Rectal smooth muscle tissue (tissue), 1 donor: ENCODE results near the gene MVD.

ENCODE experiments used
- H3K27ac ChIP-seq: one replicate; pipeline ENCODE4 v1.7.0; 2013; ENCODE audit warnings: low read depth, low read length, inconsistent platforms
- H3K27me3 ChIP-seq: one replicate; pipeline ENCODE4 v1.7.0; 2013; ENCODE audit warnings: low read length; ENCODE audit not compliant: control insufficient read depth, insufficient read depth
- H3K36me3 ChIP-seq: one replicate; pipeline ENCODE4 v1.7.0; 2013; ENCODE audit warnings: low read length; ENCODE audit not compliant: control insufficient read depth, insufficient read depth
- H3K4me1 ChIP-seq: one replicate; pipeline ENCODE4 v1.7.0; 2013; ENCODE audit warnings: low read length; ENCODE audit not compliant: control insufficient read depth, insufficient read depth
- H3K4me3 ChIP-seq: one replicate; pipeline ENCODE4 v1.7.0; 2013; ENCODE audit warnings: low read length
- H3K9ac ChIP-seq: one replicate; pipeline ENCODE4 v1.7.0; 2013; ENCODE audit warnings: low read length

The MVD gene

DNA sequence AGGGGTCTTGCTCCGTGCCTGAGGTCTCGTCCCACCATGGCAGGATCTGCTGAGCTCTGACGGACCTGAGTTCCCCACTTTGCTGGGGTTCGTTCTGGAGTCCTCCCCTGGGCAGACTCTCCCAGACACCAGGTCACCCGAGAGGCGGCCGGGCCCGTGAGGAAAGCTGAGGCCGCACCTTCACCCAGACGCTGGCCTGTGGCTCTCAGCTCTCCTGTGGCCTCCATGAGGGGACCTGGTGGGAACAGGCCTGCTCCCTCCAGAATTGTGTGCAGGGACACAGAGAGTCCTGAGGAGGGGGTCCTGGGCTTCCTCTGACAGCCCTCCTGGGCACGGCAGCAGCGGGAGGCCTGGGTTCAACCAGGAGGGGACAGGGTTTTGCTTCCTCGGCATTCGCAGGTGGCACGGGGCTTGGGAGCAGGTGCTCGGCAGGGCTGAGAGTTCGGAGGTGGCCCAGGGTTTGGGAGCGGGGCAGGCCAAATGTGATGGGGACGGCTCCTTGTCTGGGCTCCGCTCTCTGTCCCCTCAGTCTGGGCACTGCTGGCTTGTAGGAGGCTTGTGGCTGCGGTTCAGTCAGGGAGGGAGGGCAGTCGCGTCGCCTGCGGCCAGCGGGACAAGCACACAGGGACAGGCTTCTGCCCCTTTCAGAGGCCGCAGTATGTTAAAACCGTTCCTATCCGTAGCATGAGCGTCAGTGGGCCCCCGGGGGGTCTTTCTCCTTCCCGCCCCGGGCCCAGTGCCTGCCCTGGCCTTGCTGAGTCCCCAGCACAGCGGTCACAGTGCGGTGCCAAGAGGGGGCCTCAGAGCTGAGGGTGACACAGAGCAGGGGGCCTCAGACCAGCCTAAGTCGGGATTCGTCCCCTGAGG lies 31.6 kb upstream of the MVD start:
- H3K9ac ChIP-seq = no peak overlapping the region
- no peaks in the 10 kb centered on the region for H3K27me3 ChIP-seq
- H3K27ac ChIP-seq = no peak overlapping the region
- no peak overlapping the region for H3K4me3 ChIP-seq
- no peaks in the 10 kb centered on the region for H3K4me1 ChIP-seq
- peaks cover 18% of the 10 kb centered on the region for H3K36me3 ChIP-seq

- no peaks in the 10 kb centered on the region for H3K4me1 ChIP-seq
- no peak overlapping the region for H3K9ac ChIP-seq
- H3K36me3 ChIP-seq = peaks cover 11% of the 10 kb centered on the region
- H3K4me3 ChIP-seq = no peak overlapping the region
- peaks cover 3% of the 10 kb centered on the region for H3K27me3 ChIP-seq
- H3K27ac ChIP-seq = no peak overlapping the region
Measured at GRCh38 chr16:88693420-88694177, 30.7 kb upstream of the MVD start.

DNA sequence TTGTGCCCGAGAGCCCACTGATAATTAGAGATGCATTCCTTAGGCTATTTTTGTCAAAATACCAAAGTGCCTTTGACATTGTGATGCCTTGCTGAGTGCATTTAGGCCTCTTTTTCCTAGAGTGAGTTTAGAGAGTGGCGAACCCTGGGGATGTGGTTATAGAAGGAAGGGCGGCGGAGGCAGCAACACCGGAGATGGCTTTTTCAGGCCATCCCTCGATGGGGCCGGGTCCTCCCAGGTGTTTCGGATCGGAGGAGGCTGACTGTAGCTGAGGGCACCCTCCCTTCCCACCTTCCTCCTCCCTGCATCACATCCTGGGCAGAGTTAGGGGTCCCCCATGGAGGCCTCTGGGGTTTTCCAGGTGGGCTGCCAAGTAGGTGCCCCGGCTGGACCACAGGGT lies 30.0 kb upstream of the MVD start:
- peaks cover 6% of the 10 kb centered on the region for H3K36me3 ChIP-seq
- no peak overlapping the region for H3K9ac ChIP-seq
- no peak overlapping the region for H3K4me3 ChIP-seq
- no peaks in the 10 kb centered on the region for H3K4me1 ChIP-seq
- H3K27ac ChIP-seq = no peak overlapping the region
- H3K27me3 ChIP-seq = peaks cover 9% of the 10 kb centered on the region

GRCh38 chr16:88691924-88692560 lies 29.2 kb upstream of the MVD start:
- Histone ChIP-seq H3K27me3 (peaks cover 9% of the 10 kb centered on the region), H3K36me3 (no peaks in the 10 kb centered on the region), H3K9ac (no peak overlapping the region), H3K4me3 (no peak overlapping the region), H3K4me1 (no peaks in the 10 kb centered on the region), H3K27ac (no peak overlapping the region)

DNA sequence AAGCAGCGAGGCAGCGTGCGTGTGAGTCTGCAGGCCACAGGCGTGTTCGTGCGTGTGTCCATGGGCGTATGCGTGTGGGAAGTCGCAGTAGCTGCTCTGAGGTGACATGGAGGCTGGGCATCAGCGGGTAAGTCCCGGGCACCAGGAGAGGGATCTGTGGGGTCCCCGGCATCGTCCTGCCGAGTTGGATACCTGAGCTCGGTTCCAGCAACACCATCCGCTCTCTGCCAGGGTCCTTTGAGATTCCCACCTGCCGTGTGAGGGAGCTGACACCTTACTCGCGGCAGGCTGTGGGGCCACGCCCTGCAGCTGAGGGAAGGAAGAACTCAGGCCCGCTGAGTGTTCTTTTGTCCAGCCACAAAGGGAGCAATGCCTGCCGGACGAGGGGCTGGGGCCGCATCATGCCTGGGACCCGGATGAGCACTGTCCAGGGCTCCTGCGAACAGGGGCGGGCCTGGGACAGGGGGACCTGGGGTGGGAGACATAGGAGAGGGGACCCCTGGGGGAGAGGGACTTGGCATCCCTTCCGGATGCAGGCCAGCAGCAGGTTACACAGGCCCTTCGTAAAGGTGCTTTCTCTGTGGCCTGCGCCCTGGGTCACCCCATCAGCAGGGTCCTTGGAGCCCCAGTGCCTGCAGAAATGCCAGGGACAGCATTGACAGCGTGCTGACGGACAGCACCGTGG lies 28.4 kb upstream of the MVD start:
- Histone ChIP-seq H3K9ac (no peak overlapping the region), H3K36me3 (no peaks in the 10 kb centered on the region), H3K4me1 (no peaks in the 10 kb centered on the region), H3K27me3 (peaks cover 11% of the 10 kb centered on the region), H3K27ac (no peak overlapping the region), H3K4me3 (no peak overlapping the region)

GRCh38 chr16:88690341-88691128 lies 27.6 kb upstream of the MVD start:
- Histone ChIP-seq H3K4me1 (no peaks in the 10 kb centered on the region), H3K4me3 (no peak overlapping the region), H3K9ac (no peak overlapping the region), H3K27ac (no peak overlapping the region), H3K27me3 (peaks cover 17% of the 10 kb centered on the region), H3K36me3 (no peaks in the 10 kb centered on the region)

DNA sequence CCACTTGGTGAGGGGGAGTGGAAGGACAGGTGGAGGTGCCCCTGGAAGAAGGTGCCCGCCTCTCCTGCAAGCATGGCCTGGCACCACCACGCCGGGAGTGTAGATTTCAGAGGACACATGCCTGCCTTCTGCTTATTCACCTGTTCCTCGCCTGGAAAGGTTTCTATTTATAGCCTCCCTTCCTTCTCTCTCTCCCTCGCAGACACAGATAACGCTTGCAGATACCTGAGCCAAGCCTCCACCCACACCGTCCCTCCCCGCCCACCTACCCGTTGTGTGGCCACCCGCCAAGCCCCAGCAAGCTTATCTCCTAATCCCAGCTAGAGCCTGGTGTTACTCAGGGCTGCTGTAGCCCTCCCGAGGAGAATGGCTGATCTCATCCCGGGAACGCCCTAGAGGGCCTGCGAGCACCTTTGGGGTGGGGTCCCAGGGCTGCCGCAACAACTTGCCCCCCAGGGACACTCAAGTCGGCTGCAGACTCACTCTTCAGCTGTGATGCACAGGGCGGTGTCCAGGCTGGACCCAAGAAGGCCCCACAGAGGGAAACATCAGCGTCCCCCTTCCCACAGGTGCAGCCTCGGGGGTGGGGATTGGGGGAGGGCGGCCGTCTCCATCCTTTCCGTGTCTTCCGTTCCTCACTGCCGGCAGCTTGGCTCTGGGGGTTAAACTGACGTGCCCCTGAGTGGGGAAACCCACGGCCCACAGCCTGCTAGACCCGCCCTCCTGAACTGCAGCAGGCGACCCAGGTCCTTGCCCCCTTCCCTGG lies 25.3 kb upstream of the MVD start:
- Histone ChIP-seq H3K9ac (no peak overlapping the region), H3K27ac (no peak overlapping the region), H3K36me3 (no peaks in the 10 kb centered on the region), H3K4me1 (no peaks in the 10 kb centered on the region), H3K4me3 (no peak overlapping the region), H3K27me3 (peaks cover 21% of the 10 kb centered on the region)

DNA sequence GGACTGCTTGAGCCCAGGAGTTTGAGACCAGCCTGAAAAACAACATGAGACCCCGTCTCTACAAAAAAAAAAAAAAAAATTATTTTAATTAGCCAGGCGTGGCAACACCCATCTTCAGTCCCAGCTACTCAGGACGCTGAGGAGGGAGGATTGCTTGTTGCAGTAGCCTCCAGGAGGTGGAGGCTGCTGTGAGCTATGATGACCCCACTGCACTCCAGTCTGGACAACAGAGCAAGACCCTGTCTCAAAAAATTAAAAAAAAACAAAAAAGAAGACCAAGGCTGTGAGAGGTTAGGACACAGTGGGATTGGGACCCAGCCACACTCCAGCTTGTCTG lies 24.8 kb upstream of the MVD start:
- Histone ChIP-seq H3K36me3 (no peaks in the 10 kb centered on the region), H3K4me3 (no peak overlapping the region), H3K9ac (no peak overlapping the region), H3K4me1 (no peaks in the 10 kb centered on the region), H3K27ac (no peak overlapping the region), H3K27me3 (peaks cover 21% of the 10 kb centered on the region)

- H3K27ac ChIP-seq = no peak overlapping the region
- H3K9ac ChIP-seq = no peak overlapping the region
- H3K4me1 ChIP-seq = no peaks in the 10 kb centered on the region
- H3K27me3 ChIP-seq = peaks cover 21% of the 10 kb centered on the region
- no peaks in the 10 kb centered on the region for H3K36me3 ChIP-seq
- H3K4me3 ChIP-seq = no peak overlapping the region
Measured at GRCh38 chr16:88687254-88687576, 24.3 kb upstream of the MVD start.

GRCh38 chr16:88686439-88687253 lies 23.8 kb upstream of the MVD start, which contains the start of gene SNAI3:
Gene SNAI3, minus strand, starts transcription at chr16:88686507. Its CDS starts 101 bp downstream, at chr16:88686406.
- no peak within 1 kb of the TSS for H3K27ac ChIP-seq
- H3K27me3 ChIP-seq = peaks cover 21% of the 10 kb centered on the region
- no peaks in the 10 kb centered on the region for H3K4me1 ChIP-seq

DNA sequence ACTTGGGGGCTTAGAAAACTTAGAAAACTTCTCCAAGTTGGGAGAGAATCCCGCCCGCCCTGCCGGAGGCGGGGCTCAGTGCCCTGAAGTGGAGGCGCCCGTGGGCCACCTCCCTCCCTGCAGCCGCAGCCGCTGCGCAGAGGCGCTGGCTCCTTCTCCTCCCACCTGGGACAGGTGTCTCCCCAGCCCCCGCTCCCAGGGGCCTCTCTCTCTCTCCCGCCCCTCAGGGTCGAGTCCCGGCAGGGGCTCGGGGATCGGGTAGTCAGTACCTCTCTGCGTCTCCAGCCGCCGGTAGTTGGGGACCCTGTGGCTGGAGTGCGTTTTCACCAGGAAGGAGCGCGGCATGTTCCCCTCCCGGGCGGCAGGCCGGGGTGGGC lies 23.2 kb upstream of the MVD start:
- Histone ChIP-seq H3K4me1 (no peaks in the 10 kb centered on the region), H3K27ac (no peak overlapping the region), H3K27me3 (peaks cover 21% of the 10 kb centered on the region), H3K36me3 (no peaks in the 10 kb centered on the region), H3K9ac (no peak overlapping the region), H3K4me3 (peak overlapping the region; percentile 64)

More at GRCh38 chr16:88686439-88687253, 23.8 kb upstream of the MVD start, which contains the start of gene SNAI3:
- Histone ChIP-seq H3K36me3 (no peaks in the 10 kb centered on the region), H3K9ac (no peak within 1 kb of the TSS), H3K4me3 (peak within 1 kb of the TSS; percentile 64)
